Fibroblast of skin of scalp (primary cell): ENCODE results near the gene KISS1R.

Experiments
- DNase-seq: peaks from one replicate; pipeline ENCODE4 v3.0.0-alpha.2; 2013

KISS1R gene

GRCh38 chr19:900302-901111 is 16.6 kb upstream of the KISS1R start:
- DNase-seq = no peak

- DNase-seq = no peak
Measured at GRCh38 chr19:901216-902092, 15.7 kb upstream of the KISS1R start.

- DNase-seq = no peak
Measured at GRCh38 chr19:902093-902370, 15.1 kb upstream of the KISS1R start.

- no peak for DNase-seq
Measured at GRCh38 chr19:902446-903226, 14.5 kb upstream of the KISS1R start.

GRCh38 chr19:903266-903797 is 13.8 kb upstream of the KISS1R start:
- DNase-seq = peak; percentile 49

- no peak for DNase-seq
Measured at GRCh38 chr19:904545-904944, 12.6 kb upstream of the KISS1R start.

- no peak for DNase-seq
Measured at GRCh38 chr19:906480-906879, 10.7 kb upstream of the KISS1R start.

- DNase-seq = no peak
Measured at GRCh38 chr19:907183-907853, 9.8 kb upstream of the KISS1R start.

- DNase-seq = no peak
Measured at GRCh38 chr19:911197-912033, 5.7 kb upstream of the KISS1R start.

GRCh38 chr19:912181-913079 is 4.7 kb upstream of the KISS1R start:
- no peak for DNase-seq

GRCh38 chr19:913080-913748 is 3.9 kb upstream of the KISS1R start, which contains the start of gene R3HDM4:
TSS of gene R3HDM4 (minus strand) at chr19:913219. CDS start at chr19:913157, 62 bp downstream.
- DNase-seq = peak; percentile 67

- DNase-seq = no peak
Measured at GRCh38 chr19:916645-917322, 349 bp upstream of the KISS1R start.

- DNase-seq = no peak
Measured at GRCh38 chr19:918152-918437, 962 bp downstream of the KISS1R start.

GRCh38 chr19:918481-919198 is 1.5 kb downstream of the KISS1R start:
- DNase-seq = no peak

GRCh38 chr19:919199-920050 is 2.3 kb downstream of the KISS1R start:
- DNase-seq = no peak

- no peak for DNase-seq
Measured at GRCh38 chr19:920051-920864, 3.1 kb downstream of the KISS1R start.
